Inferior parietal cortex (tissue), 1 donor: ENCODE data around the gene COMMD4.

Source experiments
- DNase-seq: peaks from one replicate; pipeline ENCODE4 v3.0.0-alpha.2; 2016; ENCODE audit errors: extremely low spot score

The COMMD4 gene

DNA sequence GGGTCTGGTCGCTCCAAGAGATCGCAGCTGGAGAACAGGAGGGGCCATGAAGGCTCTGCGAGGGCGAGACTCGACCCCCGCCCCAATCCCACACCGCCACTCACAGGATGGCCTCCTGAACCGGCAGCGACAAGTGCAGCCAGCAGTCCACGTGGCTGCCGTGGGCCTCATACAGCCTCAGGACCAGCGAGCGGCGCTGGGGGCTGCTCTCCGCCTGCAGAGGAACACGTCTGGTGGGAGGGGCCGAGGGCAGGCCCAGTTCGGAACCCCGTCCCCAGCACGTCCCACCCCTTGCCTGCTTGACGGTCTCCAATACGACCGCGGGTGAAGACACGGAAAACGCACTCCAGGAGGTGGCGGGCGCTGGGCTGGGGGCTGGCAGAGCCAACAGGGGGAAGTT is 20.1 kb downstream of the COMMD4 start:
- DNase-seq: no peak

DNA sequence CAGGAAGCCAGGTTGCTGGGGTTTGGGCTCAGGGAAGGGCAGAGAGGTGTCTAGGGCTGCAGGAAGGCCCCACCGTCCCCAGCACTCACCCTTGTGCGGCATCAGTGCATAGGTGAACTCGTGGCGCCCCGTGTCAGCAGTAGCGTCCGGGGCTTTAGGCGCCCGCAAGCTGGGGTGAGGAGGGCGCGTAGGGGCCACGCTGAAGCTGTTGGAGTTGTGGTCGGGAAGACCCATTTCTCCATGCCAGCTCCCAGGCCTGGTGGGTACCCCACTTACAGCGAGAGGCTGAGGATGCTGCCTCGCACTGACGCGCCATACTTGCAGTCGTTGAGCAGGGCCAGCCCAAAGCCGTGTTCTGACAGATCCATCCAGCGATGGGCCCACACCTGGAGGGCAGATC is 20.7 kb downstream of the COMMD4 start:
- DNase-seq: no peak

DNA sequence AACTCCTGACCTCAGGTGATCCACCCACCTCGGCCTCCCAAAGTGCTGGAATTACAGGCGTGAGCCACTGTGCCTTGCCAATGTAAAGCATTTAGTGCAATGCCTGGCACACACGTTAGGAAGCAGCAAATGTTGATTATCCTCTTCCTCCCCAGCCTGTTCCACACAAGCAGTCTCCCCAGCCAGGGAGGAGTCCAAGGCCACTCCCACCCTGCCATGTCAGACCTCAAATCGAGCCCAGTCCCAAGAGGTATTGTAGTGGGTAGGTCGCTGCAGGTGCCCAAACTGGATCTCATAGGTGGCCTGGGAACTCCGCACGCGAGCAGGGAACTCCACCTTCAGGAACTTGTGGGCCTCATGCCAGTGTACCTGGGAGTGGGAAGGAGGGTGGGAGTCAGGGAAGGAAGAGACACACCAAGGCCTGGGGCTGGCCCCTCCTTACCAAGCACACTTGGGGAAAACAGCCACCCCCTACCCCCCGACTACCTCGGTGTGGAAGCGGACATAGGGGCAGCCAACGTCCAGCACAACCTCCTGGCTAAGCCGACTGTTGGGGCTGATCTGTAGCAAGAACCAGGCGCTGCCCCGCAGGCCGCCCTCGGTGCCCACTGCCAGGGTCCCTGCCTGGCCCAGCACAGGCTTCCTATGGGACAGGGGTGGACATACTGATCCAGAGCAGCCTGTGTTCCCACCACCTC is 22.3 kb downstream of the COMMD4 start:
- DNase-seq: no peak

DNA sequence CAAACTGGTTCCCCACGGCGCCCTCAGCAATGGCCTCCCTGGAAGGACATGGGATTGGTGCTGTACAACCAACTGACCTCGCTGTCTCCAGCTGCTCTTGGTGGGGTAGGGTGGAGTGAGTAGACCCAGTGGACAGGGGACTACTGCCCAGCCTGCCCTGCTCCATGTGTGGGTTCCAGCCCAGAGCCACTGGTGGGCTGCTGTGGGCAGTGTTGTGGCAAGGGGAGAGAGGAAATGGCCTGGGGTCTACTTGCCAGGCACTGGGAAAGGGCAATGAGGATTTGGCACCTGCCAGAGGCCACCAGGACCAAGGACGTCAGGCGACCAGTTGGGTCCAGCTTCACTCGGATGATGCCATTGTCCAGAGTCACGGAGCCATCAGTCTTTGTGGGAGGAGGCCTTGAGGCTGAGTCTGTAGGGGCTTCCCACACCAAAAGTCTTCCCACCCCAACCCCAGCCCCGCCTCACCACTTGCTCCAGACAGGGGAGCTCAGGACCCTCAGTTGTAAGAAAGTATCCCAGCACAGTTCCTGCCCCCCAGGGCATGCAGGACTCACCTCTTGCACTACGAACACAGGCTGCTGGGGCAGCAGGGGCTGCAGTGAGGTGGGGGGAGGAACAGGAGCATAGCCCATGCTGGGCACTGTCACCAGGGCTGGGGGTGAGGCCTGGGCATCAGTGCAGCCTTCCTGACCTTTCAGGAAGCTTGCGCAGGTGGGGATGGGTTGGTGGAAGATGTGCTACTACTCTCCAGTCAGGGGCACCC is 23.1 kb downstream of the COMMD4 start:
- DNase-seq: no peak

DNA sequence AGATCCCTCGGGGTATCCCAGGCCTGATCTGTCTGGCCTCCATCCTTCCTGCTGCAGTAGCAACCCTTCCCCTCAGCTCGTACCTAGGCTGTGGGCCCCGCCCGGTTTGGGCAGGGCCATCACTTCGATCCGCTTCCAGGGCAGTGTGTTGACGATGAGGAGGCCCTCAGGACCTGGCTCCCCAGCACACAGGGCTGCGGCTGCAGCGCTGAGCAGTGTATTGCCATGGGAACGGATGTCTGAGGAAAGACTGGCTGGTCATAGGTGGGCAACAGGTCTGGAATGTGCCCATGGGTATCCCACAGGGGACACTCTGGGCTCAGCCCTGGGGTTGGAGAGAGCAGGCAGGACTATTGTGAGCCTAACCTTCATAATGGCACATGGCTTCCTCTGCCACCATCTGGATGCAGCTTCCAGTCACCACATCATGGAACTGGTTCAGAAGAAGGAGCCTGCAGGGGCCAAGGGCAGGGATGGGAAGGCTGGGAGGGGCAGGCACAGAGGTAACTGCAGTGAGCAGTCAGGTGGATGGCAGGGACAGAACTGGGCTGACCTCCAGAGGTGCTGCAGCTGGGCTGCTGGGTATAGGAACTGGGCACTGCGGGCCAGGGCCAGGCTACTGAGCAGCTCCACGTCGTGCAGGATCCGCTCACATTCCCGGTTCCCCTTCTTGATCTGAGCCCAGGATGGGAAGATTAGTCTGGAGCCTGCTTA is 23.8 kb downstream of the COMMD4 start:
- no peak for DNase-seq

DNA sequence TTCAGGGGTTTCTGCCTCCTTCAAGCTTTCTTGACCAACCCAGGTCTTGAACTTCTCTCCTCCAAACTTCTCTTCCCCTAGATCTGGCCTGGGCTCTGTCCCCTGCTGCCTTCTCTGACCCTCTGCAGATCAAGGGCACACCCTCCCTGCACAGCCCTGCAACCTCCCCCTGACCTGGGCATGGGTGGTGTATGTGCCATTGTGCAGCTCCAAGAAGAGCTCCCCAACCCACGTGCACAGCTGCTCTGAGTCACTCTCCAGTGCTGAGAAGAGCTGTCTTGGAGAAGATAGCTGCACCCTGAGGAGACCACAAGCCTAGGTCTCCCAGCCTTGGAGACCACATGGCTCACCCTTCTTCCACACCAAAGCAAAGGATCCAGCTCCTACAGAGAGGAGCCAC is 24.5 kb downstream of the COMMD4 start:
- no peak for DNase-seq

DNA sequence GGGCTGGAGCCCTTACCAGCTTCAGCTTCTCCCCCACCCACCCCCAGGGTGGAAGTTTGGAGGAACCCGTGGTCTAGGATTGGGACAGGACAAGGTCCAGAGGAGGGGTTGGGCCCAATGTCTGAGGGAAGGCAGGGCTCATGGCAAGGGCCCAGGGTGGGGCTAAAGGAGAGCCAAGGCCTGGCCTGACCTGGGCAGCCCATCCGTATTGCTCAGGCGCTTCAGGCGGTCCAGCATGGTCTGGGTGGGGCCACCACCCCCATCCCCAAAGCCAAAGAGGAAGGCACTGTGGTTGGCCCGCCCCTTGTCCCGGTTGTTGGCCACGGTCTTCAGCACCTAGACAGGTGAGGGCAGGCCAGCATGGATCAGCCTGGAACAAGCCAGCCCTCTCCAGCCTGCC is 25.0 kb downstream of the COMMD4 start:
- DNase-seq: no peak

DNA sequence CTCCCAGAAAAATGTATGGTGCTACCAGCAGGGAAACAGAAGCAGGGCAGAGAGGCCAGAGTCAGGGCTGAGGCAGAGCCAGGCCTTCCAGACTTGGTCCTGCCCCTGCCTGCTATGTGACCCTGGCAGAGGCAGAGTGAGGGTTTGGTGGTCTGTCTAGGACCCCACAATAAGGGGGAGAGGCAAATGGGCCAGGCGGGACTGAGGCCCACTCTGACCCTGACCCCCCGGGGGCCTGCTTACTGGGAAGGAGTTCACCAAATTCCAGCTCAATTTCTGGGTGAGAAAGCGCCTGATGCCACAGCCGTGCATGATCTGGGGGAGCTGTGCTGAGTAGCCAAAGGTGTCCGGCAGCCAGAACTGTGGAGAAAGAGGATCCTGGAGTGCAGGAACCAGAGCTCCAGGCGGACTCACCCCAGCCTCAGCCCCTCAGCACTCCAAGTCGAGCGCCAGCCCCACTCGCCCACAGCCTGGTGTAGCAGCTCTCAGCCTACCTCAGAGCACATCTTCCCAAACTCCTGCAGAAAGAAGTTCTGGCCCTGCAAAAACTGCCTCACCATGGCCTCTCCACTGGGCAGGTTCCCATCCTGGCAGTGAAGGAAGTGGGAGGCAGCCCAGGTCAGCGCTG is 25.6 kb downstream of the COMMD4 start:
- no peak for DNase-seq

DNA sequence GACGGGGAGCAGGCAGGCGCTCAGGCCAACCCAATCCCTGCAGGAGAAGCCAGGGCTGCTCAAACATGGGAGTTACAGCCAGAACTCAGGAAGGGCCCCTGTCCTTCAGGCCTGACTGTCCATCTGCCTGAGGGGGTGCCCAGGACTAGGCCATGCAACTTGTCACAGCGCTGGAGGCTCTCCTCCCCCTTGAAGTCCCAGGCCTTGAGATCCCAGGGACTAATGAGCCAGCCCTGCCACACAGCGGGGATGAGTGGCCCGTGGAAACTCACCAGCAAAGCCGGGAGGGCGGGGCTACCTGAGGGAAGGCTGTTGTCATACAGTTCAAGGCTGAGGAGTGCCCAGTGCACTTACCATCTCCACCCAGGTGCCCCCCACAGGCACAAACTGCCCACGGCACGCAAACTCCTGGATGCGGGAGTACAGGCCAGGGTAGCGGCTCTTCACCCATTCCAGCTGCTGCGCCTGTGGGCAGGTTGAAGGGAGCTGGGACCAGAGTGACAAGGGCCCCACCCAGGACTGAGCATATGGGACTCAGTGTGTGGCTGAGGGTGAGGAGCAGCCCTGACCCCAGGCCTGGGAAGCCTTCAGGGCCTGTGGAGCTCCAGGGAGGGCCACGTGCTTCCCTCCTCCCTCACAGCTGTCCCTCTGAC is 26.3 kb downstream of the COMMD4 start:
- DNase-seq: no peak

DNA sequence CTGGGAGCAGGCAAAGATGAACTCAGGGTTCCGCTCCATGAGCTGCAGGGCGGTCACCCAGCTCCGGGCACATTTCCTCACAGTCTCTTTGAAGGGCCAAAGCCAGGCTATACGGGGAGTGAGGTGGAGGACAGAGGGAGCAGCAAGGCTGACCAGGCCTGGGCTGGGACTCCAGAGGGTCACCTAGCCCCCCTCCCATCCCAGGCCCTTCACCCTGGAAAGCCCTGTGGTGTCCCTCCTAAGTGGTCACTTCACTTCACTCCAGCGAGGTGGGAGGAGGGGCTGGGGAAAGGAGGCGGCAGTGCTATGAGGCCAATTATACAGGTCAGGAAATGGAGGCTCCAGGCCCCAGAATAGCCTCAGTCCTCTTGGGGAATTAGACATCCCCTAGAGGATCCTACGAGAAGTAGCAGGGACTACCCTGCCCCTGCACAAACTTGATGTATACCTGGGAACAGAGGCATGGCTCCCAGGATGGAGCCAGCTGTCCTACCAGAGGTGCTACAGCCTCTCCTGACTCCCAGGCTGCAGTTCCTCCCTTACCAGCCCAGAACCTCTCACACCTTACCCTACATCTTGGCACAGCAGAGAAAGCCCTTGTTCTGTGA is 26.9 kb downstream of the COMMD4 start:
- DNase-seq: no peak

DNA sequence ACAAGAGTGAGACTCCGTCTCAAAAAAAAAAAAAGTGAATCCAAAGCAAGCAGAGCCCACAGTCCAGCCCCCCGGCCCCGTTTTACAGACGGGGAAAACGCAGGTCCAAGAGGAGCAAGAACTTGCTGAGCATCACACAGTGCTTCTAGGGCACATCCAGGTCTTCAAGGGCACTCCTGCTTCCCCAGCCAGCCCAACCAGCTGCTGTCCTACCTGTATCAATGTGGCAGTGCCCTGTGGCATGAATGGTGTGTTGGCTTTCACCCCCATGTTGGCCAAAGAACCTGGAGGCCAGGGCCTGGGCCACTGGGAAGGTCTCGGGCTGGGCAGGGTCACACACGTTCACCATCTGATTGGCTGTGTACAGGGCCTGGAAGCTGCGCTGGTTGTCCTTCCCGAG is 27.9 kb downstream of the COMMD4 start:
- DNase-seq: no peak

DNA sequence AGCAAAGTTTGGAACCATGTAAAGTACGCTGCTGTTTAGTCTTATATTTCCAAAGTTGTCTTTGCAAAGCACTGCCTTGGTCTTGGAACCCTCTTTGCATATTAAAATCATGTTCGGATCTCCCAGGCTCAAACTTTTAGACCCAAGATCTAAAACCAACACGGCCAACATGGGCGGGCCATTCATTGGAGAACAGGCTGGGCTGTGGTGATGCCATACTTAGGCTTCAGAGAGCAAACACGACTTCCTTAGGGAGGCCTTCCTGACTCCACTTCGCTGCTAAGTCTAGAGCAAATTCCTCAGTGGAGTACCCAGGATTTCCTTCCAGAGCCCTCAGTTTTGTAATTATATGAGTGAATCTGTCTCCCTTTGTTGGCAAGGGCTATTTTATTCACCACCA is 29.0 kb downstream of the COMMD4 start:
- DNase-seq: no peak

DNA sequence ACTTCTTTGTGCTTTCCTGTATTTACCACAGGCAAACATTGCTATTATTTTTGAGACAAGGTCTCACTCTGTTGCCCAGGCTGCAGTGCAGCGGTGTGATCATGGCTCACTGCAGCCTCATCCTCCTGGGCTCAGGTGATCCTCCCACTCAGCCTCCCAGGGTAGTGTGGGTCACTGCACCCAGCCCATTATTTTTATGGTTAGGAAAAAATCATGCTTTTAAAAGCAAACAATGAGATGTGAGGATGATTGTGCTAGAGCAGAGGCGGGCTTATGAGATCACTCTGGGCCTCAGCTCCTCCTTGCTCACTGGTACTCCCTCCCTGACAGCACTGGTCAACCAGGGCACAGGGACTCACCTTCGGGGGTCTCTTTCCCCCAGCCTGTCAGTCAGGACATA is 30.3 kb downstream of the COMMD4 start:
- DNase-seq: no peak

DNA sequence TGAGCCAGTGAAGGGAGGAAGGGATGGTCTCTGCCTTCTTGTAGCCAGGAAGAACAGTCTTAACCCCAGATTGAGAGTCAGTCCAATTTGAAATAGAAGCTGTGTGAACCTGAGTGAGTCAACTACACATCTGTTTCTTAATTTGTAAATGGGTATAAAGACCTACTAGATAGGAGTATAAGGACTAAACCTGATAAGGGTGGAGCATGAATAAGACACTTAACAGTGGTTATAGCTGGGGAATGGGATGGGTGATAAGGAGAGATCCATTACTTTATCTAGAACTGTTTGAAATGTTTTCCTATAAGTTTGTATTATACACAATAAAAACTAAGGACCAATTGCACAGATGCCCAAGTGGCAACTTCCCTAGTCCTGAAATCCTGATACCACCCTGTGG is 31.1 kb downstream of the COMMD4 start:
- no peak for DNase-seq

DNA sequence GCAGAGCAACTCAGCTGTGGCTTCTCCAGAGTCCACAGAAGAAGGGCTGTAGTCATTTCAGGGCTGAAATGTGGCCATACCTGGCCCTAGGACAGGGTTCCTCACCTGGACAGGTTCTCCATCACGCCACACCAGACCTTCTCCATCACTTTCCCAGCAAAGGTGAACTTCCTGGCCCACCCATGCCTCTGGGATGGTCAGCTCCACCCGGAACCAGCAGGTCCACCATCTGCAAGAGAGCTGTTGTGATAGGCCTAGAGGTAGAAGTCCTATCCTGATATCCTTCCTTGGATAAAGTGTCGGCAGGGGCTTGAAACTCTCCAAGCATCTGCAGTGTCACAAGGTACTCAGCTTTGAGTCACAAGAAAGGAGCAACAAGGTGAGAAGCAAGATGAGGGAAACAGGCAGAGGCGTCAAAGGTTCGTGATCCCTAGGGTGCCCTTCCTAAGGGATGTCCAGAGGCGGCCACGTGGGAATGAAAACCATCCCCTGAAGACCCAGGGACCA is 31.6 kb downstream of the COMMD4 start:
- no peak for DNase-seq

DNA sequence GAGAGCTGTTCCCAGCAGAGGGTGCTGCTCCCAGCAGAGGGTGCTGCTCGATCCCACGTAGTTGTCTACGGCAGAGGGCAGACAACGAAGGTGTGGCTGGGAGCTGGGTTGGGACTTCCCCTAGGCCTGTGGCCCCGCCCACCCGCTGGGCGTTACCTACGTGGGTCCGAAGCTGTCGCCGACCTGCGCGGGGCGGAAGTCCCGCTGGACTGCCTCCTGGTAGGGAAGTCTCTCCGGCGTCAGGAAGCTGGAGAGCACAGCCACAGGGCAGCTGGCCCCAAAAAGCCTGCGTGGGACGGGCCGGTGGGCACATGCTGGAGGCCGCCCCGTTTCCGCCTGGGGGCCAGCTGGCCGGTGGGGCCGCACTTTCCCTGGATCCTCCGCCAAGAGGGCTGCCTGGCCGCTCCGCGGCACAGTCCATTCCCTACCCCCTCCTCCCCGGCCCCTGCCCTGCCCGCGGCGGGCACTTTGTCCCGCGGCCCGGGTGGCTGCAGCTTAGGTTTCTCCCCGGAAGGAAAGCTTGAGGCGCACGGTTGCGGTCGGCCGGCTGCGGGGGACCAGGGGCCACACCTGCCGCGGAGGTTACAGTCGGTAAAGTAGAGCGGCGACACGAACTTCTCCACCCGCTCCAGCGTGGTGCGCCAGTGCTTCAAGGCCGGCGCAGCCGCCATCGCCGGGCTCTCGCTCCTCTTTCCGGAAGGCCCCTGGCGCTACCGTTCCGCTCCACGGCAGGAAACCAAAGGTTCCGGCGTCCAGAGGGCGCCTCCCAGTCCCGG is 32.2 kb downstream of the COMMD4 start, which contains the start of gene MAN2C1:
Gene MAN2C1 (minus strand): TSS at position 695 of the 776 bp plus-strand sequence. CDS start 24 bp downstream, at position 671.
- DNase-seq: peak; percentile 90

DNA sequence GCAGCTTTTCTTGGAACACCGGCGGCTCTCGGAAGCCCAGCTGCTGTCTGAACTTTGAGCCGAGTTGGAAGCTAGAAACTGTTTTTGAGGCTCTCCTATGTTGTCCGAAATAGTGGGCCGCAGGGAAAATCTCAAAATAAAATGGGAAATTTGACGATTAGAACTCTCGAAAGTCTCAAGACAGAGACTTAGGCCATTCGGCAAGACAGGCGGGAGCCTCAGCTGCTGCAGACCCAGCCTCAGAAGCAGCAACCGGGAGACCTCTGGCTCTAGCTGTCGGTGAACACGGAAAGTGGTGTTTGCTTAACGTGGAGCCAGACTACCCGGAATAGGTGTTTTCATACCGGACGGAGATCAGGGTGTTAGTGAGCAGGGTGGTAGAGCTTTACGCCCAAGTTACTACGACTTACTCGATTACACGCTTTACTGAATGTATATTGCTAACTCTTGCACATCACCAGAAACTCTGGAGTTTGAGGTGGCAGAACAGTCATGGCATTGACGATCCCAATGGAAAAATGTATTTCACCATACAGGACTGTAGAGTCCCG is 32.9 kb downstream of the COMMD4 start:
- no peak for DNase-seq

DNA sequence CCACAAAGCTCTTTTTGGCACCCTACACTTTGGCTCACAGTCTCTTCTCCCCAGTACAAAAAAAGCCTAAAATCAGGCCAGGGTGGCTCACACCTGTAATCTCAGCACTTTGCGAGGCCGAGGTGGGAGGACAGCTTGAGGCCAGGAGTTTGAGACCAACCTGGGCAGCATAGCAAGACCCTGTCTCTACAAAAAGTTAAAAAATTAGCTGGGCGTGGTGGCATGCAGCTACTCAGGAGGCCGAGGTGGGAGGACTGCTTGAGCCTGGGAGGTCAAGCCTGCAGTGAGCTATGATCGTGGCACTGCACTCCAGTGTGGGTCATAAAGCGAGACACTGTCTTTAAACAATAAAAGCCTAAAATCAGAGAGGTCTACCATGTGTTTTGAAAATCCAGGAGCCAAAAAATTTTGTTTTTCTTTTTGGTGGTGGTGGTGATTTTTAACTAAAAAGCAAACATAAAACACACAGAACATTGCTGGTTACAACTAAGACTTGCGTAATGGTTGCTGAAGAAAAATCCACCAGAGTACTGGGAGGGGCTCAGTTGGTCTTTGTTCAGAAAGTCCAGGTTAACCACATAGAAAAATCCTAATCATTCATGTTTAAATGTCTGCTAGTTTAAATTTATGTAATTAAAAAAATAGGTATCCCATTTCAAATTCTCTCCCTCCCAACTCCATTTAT is 34.2 kb downstream of the COMMD4 start:
- DNase-seq: no peak

DNA sequence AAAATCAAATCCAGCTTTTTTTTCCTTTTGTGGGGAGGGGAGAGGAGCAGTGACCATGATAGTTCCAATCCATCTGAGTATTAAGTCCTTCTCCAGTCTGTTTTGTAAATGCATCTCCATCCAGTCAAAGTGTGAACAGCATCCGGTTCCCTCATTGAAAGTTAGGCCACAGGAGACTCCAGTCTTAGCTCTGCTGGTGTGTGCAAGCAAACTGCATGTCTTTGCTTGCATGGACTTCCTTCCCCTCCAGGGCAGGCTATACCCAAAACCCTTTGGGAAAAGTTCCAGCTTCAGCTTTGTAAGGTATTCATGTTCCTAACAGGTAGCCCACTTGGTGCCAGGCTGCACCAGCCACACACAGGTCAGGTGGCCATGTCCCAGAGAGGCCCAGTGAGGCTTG is 35.6 kb downstream of the COMMD4 start:
- DNase-seq: no peak
